Sigmoid colon (tissue), 4 donors: ENCODE measurements around the gene LPAR6.

ENCODE experiments used
- CTCF ChIP-seq, 4 experiments: fragments of 450-650 bp in 3 of 4; fragments of 200-600 bp in 1 of 4; IDR thresholded peaks; one replicate each; pipeline ENCODE4 v1.5.1; 2016 to 2019; ENCODE audit warnings: antibody characterized with exemption in 4 of 4, mild to moderate bottlenecking in 3 of 4, moderate library complexity in 2 of 4
- POLR2AphosphoS5 ChIP-seq, 4 donors: sonication (generic); formaldehyde crosslinking; IDR thresholded peaks; one replicate each; pipeline ENCODE4 v1.6.1; 2017; ENCODE audit warnings: antibody characterized with exemption in 4 of 4

GRCh38 chr13:48386816-48387215 is 26.1 kb downstream of the LPAR6 start:
- TF ChIP-seq CTCF (IDR thresholded peaks at IDR 0.05) (no peak), POLR2AphosphoS5 (IDR thresholded peaks at IDR 0.05) (no peak)
